Gastroesophageal sphincter (tissue), 4 donors: Measurements from ENCODE around the gene B4GALT1. TPM values are rescaled to one million over a fixed set of nuclear protein-coding genes. Genes with fewer than 3 reads are reported as not detected.

Experiments
- ATAC-seq: fragments of 150-250 bp; one replicate; pipeline ENCODE4 v1.9.1; 2016; ENCODE audit warnings: mild to moderate bottlenecking, moderate library complexity
- H3K27ac ChIP-seq, 4 donors: fragments of 200-600 bp; sonication (generic) in 3 of 4; 1 replicate in 3 of 4; 2 replicates in 1 of 4; pipeline ENCODE4 v1.5.1; 2016 to 2019
- H3K27me3 ChIP-seq: fragments of 200-600 bp; sonication (generic); one replicate; pipeline ENCODE4 v1.5.1; 2019
- H3K36me3 ChIP-seq, 2 donors: fragments of 200-600 bp; sonication (generic); one replicate each; pipeline ENCODE4 v1.5.1; 2019; ENCODE audit warnings: control low read depth in 1 of 2
- H3K4me1 ChIP-seq, 3 donors: fragments of 200-600 bp; sonication (generic); 1 replicate in 2 of 3; 2 replicates in 1 of 3; pipeline ENCODE4 v1.5.1; 2016 to 2019; ENCODE audit warnings: control low read depth in 2 of 3
- H3K4me3 ChIP-seq, 2 donors: fragments of 200-600 bp; sonication (generic); one replicate each; pipeline ENCODE4 v1.5.1; 2019; ENCODE audit warnings: mild to moderate bottlenecking in 1 of 2, moderate library complexity in 1 of 2
- H3K9me3 ChIP-seq, 3 donors: fragments of 200-600 bp; sonication (generic); one replicate each; pipeline ENCODE4 v1.5.1; 2017 to 2019; ENCODE audit warnings: control low read depth in 2 of 3
- EP300 ChIP-seq: sonication (generic); formaldehyde crosslinking; IDR thresholded peaks from one replicate; pipeline ENCODE4 v1.6.1; 2017; ENCODE audit warnings: antibody characterized with exemption, mild to moderate bottlenecking
- POLR2A ChIP-seq, 2 donors: fragments of 450-650 bp; IDR thresholded peaks; one replicate each; pipeline ENCODE4 v1.6.1; 2017; ENCODE audit warnings: antibody characterized with exemption in 2 of 2, mild to moderate bottlenecking in 2 of 2, moderate library complexity in 1 of 2
- POLR2AphosphoS5 ChIP-seq: sonication (generic); formaldehyde crosslinking; IDR thresholded peaks from one replicate; pipeline ENCODE4 v1.6.1; 2017; ENCODE audit warnings: antibody characterized with exemption
- WGBS, 2 donors: methylation state at CpG; one replicate each; pipeline ENCODE4 v1.1.5; 2018; ENCODE audit warnings: low coverage in 1 of 2; 5-methylcytosine and 5-hydroxymethylcytosine counted together
- total RNA-seq, 4 donors: library from RNA; depleted of rRNA; stranded (reverse); fragments of >200 nt; gene quantifications; one replicate each; pipeline ENCODE4 v1.1.0, GENCODE V29; 2016
- TF ChIP-seq, protein P1 (sequence below), 4 experiments: fragments of 200-600 bp in 2 of 4; fragments of 450-650 bp in 2 of 4; sonication (generic) in 1 of 4; IDR thresholded peaks; one replicate each; pipeline ENCODE4 v1.5.1; 2017 to 2019; ENCODE audit warnings: antibody characterized with exemption in 4 of 4, mild to moderate bottlenecking in 2 of 4, moderate library complexity in 2 of 4

B4GALT1 gene
- total RNA-seq, 4 donors from 2014 or later = 22.9 to 43.3 (median 31.0) TPM

DNA sequence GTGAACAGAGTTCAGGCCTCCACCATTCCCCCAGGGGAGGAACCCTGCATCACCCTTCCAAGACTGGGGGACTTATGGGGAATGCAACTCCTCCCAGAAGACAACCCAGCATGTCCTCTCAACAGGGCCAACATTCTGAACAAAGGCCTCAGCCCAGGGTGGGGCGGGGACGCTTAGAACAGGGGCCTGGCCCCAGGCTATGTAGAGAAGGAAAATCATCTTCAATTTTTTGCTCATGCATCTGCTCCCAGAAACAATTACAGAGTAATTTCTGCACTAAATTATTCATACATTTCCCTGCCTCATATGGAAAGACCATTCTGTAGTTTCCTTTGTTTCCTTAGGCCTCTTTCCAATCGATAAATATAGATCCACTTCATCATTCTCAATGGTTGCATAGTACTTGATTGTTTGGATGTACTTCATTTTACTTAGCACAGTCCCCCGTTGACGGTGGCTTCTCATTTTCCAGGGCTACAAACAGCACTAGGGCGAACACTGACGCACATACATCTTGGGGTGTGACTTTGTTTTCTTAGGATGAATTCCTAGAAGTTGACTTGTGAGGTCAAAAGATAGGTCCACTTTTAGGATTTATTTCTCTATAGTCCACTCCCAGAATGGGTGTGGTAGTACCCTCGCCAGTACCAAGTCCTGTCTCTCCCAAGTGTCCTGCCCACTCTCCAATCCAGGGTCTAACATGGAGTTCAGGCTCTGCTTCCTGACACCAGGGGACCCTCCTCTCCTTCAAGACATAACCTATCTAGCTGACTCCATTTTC lies 63.4 kb downstream of the B4GALT1 start:
- H3K27ac ChIP-seq = no peak overlapping the region
- ATAC-seq = no peak
- no peak for TF ChIP-seq POLR2AphosphoS5
- TF ChIP-seq, protein P1, sequence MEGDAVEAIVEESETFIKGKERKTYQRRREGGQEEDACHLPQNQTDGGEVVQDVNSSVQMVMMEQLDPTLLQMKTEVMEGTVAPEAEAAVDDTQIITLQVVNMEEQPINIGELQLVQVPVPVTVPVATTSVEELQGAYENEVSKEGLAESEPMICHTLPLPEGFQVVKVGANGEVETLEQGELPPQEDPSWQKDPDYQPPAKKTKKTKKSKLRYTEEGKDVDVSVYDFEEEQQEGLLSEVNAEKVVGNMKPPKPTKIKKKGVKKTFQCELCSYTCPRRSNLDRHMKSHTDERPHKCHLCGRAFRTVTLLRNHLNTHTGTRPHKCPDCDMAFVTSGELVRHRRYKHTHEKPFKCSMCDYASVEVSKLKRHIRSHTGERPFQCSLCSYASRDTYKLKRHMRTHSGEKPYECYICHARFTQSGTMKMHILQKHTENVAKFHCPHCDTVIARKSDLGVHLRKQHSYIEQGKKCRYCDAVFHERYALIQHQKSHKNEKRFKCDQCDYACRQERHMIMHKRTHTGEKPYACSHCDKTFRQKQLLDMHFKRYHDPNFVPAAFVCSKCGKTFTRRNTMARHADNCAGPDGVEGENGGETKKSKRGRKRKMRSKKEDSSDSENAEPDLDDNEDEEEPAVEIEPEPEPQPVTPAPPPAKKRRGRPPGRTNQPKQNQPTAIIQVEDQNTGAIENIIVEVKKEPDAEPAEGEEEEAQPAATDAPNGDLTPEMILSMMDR (IDR thresholded peaks at IDR 0.05) = no peak
- TF ChIP-seq EP300 = no peak
- no peak for TF ChIP-seq POLR2A (IDR thresholded peaks at IDR 0.05)

DNA sequence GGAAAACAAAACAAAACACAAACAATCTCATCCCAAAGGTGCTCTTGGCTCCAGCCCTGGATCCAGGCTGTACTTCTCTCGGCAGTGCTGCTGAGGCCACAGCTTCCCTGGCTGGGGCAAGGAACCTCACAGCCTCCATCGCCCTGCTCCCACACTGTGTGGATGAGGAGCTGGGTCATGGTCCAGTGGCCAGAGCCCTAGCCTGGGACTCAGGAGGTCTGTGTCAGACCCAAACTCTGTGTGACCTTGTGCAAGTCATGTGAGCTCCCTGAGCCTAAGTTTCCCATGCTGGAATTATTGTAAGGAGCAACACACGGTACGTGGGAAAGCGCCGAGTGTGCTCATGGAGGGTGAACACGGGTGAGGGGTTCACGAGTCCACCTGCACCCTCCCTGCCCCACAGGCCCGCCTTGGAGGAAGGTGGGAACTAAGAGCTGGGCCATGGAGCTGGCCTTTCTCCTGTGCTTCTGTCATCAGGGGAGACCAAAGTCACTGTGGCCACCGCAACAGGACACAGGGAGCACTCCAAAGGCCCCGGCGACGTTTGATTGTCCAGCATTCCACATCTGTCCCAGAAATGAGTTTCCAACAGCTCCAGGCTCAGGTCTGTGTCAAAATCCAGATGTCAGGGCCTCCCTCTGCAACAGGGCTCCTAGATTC lies 64.5 kb downstream of the B4GALT1 start:
- ATAC-seq = no peak
- Histone ChIP-seq H3K9me3 (no peaks in the 10 kb centered on the region), H3K4me3 (no peak overlapping the region), H3K27me3 (no peaks in the 10 kb centered on the region), H3K36me3 (no peaks in the 10 kb centered on the region), H3K4me1 (peaks cover 0 to 16% (median 7%) of the 10 kb centered on the region in 3 donors), H3K27ac (no peak overlapping the region)
- WGBS, 2 donors = 80 to 100% methylated on average over 1 to 3 of the region's 13 CpGs
- TF ChIP-seq, protein P1 (IDR thresholded peaks at IDR 0.05) = no peak
- TF ChIP-seq EP300 = no peak
- TF ChIP-seq POLR2AphosphoS5 = no peak
- no peak for TF ChIP-seq POLR2A (IDR thresholded peaks at IDR 0.05)

More for the DNA sequence above, 63.4 kb downstream of the B4GALT1 start:
- Histone ChIP-seq H3K9me3 (no peaks in the 10 kb centered on the region), H3K27me3 (no peaks in the 10 kb centered on the region), H3K4me1 (peaks cover 0 to 19% (median 8%) of the 10 kb centered on the region in 3 donors), H3K4me3 (no peak overlapping the region), H3K36me3 (no peaks in the 10 kb centered on the region)
- WGBS, 2 donors = 61 to 72% methylated on average over 5 of the region's 8 CpGs

DNA sequence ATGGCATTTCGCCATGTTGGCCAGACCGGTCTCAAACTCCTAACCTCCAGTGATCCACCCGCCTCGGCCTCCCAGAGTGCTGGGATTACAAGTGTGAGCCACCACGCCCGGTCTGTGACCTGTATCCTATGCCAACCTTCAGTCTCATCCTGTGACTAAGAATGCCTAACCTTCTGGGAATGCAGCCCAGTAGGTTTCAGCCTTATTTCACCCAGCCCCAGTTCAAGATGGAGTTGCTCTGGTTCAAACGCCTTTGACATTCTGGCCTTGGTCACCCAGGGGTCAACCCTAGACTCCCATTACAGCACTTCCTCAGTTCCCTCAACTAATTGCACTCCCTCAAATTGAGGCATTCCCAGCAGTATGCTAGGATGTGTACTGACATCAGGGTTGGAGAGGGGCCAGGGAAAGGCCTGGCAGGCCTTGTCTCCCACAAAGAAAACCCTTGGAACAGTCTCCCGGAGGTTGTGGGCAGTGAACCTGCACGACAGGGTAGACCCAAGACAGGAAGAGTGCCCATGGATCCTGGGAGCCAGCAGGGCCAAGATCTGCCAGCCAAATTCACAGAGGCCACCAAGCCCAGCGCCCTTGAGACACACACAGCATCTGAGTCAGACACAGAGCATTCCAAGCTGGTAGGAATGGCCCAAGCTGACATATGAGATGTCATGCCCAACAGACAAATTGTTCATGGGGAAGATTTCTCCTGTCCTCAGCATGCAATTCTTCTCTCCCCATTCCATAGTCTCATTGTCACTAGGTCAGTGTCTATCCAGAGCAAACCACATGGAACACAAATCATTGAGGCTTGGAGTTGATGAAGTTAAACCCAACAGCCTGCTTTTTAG lies 65.8 kb downstream of the B4GALT1 start:
- peak; percentile 5 for ATAC-seq
- H3K9me3 ChIP-seq = no peaks in the 10 kb centered on the region
- H3K4me1 ChIP-seq = peaks cover 0 to 2% (median 0%) of the 10 kb centered on the region in 3 donors
- no peaks in the 10 kb centered on the region for H3K27me3 ChIP-seq
- WGBS, 2 donors = 82 to 86% methylated on average over 6 to 8 of the region's 10 CpGs
- no peak for TF ChIP-seq POLR2A (IDR thresholded peaks at IDR 0.05)
- TF ChIP-seq EP300 = no peak
- no peak for TF ChIP-seq POLR2AphosphoS5
- TF ChIP-seq, protein P1 (IDR thresholded peaks at IDR 0.05) = no peak
- H3K27ac ChIP-seq = peak overlapping the region in 1 of 4 donors; percentile 10
- no peak overlapping the region for H3K4me3 ChIP-seq
- no peaks in the 10 kb centered on the region for H3K36me3 ChIP-seq

DNA sequence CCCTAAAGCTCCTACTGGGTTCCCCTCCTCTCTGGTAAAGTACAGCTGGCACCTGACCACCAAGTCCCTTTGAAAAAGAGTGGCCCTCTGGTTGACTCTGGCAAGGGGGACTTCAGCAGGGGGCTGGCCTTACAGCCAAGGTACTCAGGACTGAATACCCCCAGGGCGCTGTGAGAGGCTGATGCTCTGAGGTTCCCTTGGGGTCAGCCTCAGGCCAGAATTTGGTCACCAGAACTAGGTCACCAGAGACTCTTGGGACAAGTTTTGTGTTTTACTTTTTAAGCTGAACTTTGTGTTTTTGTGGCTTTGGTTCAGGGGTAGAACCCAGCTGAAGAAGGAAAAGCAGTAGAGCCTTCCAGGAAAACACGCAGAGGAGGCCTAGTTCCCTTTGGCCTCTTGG lies 67.4 kb downstream of the B4GALT1 start:
- H3K27me3 ChIP-seq = no peaks in the 10 kb centered on the region
- H3K36me3 ChIP-seq = no peaks in the 10 kb centered on the region
- no peak for ATAC-seq
- no peak overlapping the region for H3K4me3 ChIP-seq
- WGBS, 2 donors = 100% methylated on average over 2 of the region's 2 CpGs; no CpG with 5 or more reads in 1 of the 2 donors
- no peaks in the 10 kb centered on the region for H3K9me3 ChIP-seq
- no peaks in the 10 kb centered on the region for H3K4me1 ChIP-seq
- H3K27ac ChIP-seq = no peak overlapping the region
- TF ChIP-seq POLR2AphosphoS5 (no peak), POLR2A (IDR thresholded peaks at IDR 0.05) (no peak), EP300 (no peak)
- TF ChIP-seq, protein P1 (IDR thresholded peaks at IDR 0.05) = no peak
